ENCODE results near the gene SELENOO.

Gene SELENOO

GRCh38 chr22:50266994-50267393 lies 66.2 kb downstream of the SELENOO start:
- peaks cover 24% of the 10 kb centered on the region for H3K4me1 ChIP-seq (ENCODE audit: insufficient read depth, poor library complexity, severe bottlenecking)
- no peak overlapping the region for H3K4me3 ChIP-seq (ENCODE audit: severe bottlenecking)
- no peaks in the 10 kb centered on the region for H3K27me3 ChIP-seq (ENCODE audit: insufficient read depth, poor library complexity, severe bottlenecking)
- ATAC-seq (ENCODE audit: low read depth) (no peak), DNase-seq (ENCODE audit: low spot score) (no peak)
- H3K9me3 ChIP-seq (ENCODE audit: severe bottlenecking), result no peaks in the 10 kb centered on the region
- TF ChIP-seq, protein P1, sequence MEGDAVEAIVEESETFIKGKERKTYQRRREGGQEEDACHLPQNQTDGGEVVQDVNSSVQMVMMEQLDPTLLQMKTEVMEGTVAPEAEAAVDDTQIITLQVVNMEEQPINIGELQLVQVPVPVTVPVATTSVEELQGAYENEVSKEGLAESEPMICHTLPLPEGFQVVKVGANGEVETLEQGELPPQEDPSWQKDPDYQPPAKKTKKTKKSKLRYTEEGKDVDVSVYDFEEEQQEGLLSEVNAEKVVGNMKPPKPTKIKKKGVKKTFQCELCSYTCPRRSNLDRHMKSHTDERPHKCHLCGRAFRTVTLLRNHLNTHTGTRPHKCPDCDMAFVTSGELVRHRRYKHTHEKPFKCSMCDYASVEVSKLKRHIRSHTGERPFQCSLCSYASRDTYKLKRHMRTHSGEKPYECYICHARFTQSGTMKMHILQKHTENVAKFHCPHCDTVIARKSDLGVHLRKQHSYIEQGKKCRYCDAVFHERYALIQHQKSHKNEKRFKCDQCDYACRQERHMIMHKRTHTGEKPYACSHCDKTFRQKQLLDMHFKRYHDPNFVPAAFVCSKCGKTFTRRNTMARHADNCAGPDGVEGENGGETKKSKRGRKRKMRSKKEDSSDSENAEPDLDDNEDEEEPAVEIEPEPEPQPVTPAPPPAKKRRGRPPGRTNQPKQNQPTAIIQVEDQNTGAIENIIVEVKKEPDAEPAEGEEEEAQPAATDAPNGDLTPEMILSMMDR (IDR thresholded peaks at IDR 0.05; ENCODE audit: poor library complexity, severe bottlenecking), result no peak
- H3K36me3 ChIP-seq (ENCODE audit: low read depth), result no peaks in the 10 kb centered on the region
- H3K27ac ChIP-seq (ENCODE audit: poor library complexity, severe bottlenecking), result no peak overlapping the region
